Adipose tissue (tissue), 3 donors: ENCODE measurements around the gene CLASP2. TPM values are rescaled to one million over a fixed set of nuclear protein-coding genes. Genes with fewer than 3 reads are reported as not detected.
"Not testable (repeated sequence)": the region's sequence is repeated elsewhere in the genome, so short reads cannot be mapped to it uniquely, and the experiment has no call there.

Source experiments
- H3K27ac ChIP-seq: one replicate; pipeline ENCODE4 v1.5.1; 2013; ENCODE audit warnings: low read depth, low read length
- WGBS, 3 donors: extraction: QIAGEN DNeasy Blood & Tissue Kit; methylation state at CpG; one replicate each; pipeline ENCODE4 v1.1.7; 2013; 5-methylcytosine and 5-hydroxymethylcytosine counted together
- polyA plus RNA-seq, 3 donors: library from polyadenylated mRNA; stranded (reverse); fragments of 200-250 nt; gene quantifications; one replicate each; pipeline ENCODE4 v1.2.3, GENCODE V29; 2013
- donor health status: healthy with polysubstance abuse.
- donor health status: Bipolar disorder and iron deficiency.
- donor health status: healthy.

Gene CLASP2
- polyA plus RNA-seq, 3 donors: 4.9 to 12.3 (median 10.0) TPM

GRCh38 chr3:33704891-33705290 lies 13.2 kb downstream of the CLASP2 start:
- WGBS, 3 donors: 95 to 97% (median 96%) methylated on average over 3 of the region's 3 CpGs
- H3K27ac ChIP-seq: no peak overlapping the region

- WGBS, 3 donors: 90 to 100% (median 100%) methylated on average over 1 of the region's 1 CpG
- no peak overlapping the region for H3K27ac ChIP-seq
Measured at GRCh38 chr3:33699275-33699674, 18.8 kb downstream of the CLASP2 start.

- no peak overlapping the region for H3K27ac ChIP-seq
Measured at GRCh38 chr3:33694944-33695343, 23.1 kb downstream of the CLASP2 start.

GRCh38 chr3:33690341-33690740 lies 27.7 kb downstream of the CLASP2 start:
- 97 to 99% (median 98%) methylated on average over 2 of the region's 2 CpGs for WGBS, 3 donors
- H3K27ac ChIP-seq: no peak overlapping the region

GRCh38 chr3:33687406-33688010 lies 30.5 kb downstream of the CLASP2 start:
- no peak overlapping the region for H3K27ac ChIP-seq
- WGBS, 3 donors: 92 to 100% (median 94%) methylated on average over 1 of the region's 1 CpG

- no peak overlapping the region for H3K27ac ChIP-seq
Measured at GRCh38 chr3:33682770-33683169, 35.3 kb downstream of the CLASP2 start.

GRCh38 chr3:33681667-33682066 lies 36.4 kb downstream of the CLASP2 start:
- 30 to 52% (median 45%) methylated on average over 1 of the region's 1 CpG for WGBS, 3 donors

GRCh38 chr3:33678073-33678472 lies 40.0 kb downstream of the CLASP2 start:
- H3K27ac ChIP-seq: no peak overlapping the region
- 96 to 100% (median 100%) methylated on average over 1 of the region's 1 CpG for WGBS, 3 donors

More at GRCh38 chr3:33681667-33682066, 36.4 kb downstream of the CLASP2 start:
- no peak overlapping the region for H3K27ac ChIP-seq

- WGBS, 3 donors: 94 to 98% (median 97%) methylated on average over 2 of the region's 3 CpGs
- not testable (repeated sequence) for H3K27ac ChIP-seq
Measured at GRCh38 chr3:33673436-33673835, 44.6 kb downstream of the CLASP2 start.

- WGBS, 3 donors: 90 to 95% (median 94%) methylated on average over 5 of the region's 5 CpGs
Measured at GRCh38 chr3:33668618-33669017, 49.4 kb downstream of the CLASP2 start.

GRCh38 chr3:33665294-33665693 lies 52.8 kb downstream of the CLASP2 start:
- H3K27ac ChIP-seq: no peak overlapping the region
- 70 to 91% (median 85%) methylated on average over 2 of the region's 2 CpGs for WGBS, 3 donors

More at GRCh38 chr3:33668618-33669017, 49.4 kb downstream of the CLASP2 start:
- no peak overlapping the region for H3K27ac ChIP-seq

GRCh38 chr3:33664195-33664594 lies 53.9 kb downstream of the CLASP2 start:
- H3K27ac ChIP-seq: no peak overlapping the region
- WGBS, 3 donors: 20 to 71% (median 41%) methylated on average over 1 of the region's 1 CpG

- H3K27ac ChIP-seq: no peak overlapping the region
Measured at GRCh38 chr3:33663042-33663441, 55.0 kb downstream of the CLASP2 start.

- H3K27ac ChIP-seq: no peak overlapping the region
- 58 to 68% (median 68%) methylated on average over 5 of the region's 5 CpGs for WGBS, 3 donors
Measured at GRCh38 chr3:33659856-33660434, 58.1 kb downstream of the CLASP2 start.

GRCh38 chr3:33658991-33659848 lies 58.8 kb downstream of the CLASP2 start:
- WGBS, 3 donors: 1 to 4% (median 4%) methylated on average over 16 of the region's 16 CpGs
- no peak overlapping the region for H3K27ac ChIP-seq

- no peak overlapping the region for H3K27ac ChIP-seq
- WGBS, 3 donors: 7 to 12% (median 9%) methylated on average over 2 of the region's 2 CpGs
Measured at GRCh38 chr3:33658621-33658990, 59.4 kb downstream of the CLASP2 start.

- H3K27ac ChIP-seq: no peak overlapping the region
- WGBS, 3 donors: 66 to 83% (median 74%) methylated on average over 1 of the region's 1 CpG
Measured at GRCh38 chr3:33658039-33658438, 60.0 kb downstream of the CLASP2 start.

GRCh38 chr3:33652736-33653135 lies 65.3 kb downstream of the CLASP2 start:
- H3K27ac ChIP-seq: no peak overlapping the region
- WGBS, 3 donors: 76 to 87% (median 83%) methylated on average over 2 of the region's 2 CpGs

GRCh38 chr3:33651101-33651500 lies 67.0 kb downstream of the CLASP2 start:
- H3K27ac ChIP-seq: not testable (repeated sequence)
- WGBS, 3 donors: 95 to 98% (median 95%) methylated on average over 4 of the region's 4 CpGs

GRCh38 chr3:33650495-33650894 lies 67.6 kb downstream of the CLASP2 start:
- no peak overlapping the region for H3K27ac ChIP-seq
- 82 to 95% (median 94%) methylated on average over 1 of the region's 1 CpG for WGBS, 3 donors
